HEK293 (cell line): Measurements from ENCODE around the gene THEMIS2.
A peak's percentile ranks its signal among the peaks of the same experiment; 100 is the strongest.

Source experiments
- AEBP2 ChIP-seq: fragments of 450-650 bp; formaldehyde crosslinking; IDR thresholded peaks from 2 replicates; pipeline ENCODE4 v1.5.1; 2016; ENCODE audit warnings: missing biosample characterization, missing genetic modification characterization, borderline replicate concordance
- GLI4 ChIP-seq: fragments of 450-650 bp; formaldehyde crosslinking; IDR thresholded peaks from 2 replicates; pipeline ENCODE4 v1.5.1; 2016; ENCODE audit warnings: missing biosample characterization, missing genetic modification characterization
- INSM2 ChIP-seq: fragments of 450-650 bp; formaldehyde crosslinking; IDR thresholded peaks from 2 replicates; pipeline ENCODE4 v1.5.1; 2016; ENCODE audit warnings: missing biosample characterization, missing genetic modification characterization
- KLF8 ChIP-seq: fragments of 450-650 bp; formaldehyde crosslinking; IDR thresholded peaks from 2 replicates; pipeline ENCODE4 v1.5.1; 2016; ENCODE audit warnings: missing biosample characterization, missing genetic modification characterization
- KLF9 ChIP-seq: fragments of 450-650 bp; formaldehyde crosslinking; IDR thresholded peaks from 2 replicates; pipeline ENCODE4 v1.5.1; 2016; ENCODE audit warnings: missing biosample characterization, missing genetic modification characterization, low read depth
- SALL2 ChIP-seq: fragments of 450-650 bp; formaldehyde crosslinking; IDR thresholded peaks from 2 replicates; pipeline ENCODE4 v1.5.0; 2017; ENCODE audit warnings: missing biosample characterization, mild to moderate bottlenecking, missing genetic modification characterization, borderline replicate concordance
- ZBTB11 ChIP-seq: fragments of 450-650 bp; formaldehyde crosslinking; conservative IDR thresholded peaks from 2 replicates; pipeline ENCODE4 v1.5.1; 2016; ENCODE audit warnings: low read depth, missing biosample characterization, missing genetic modification characterization
- ZBTB48 ChIP-seq: fragments of 450-650 bp; formaldehyde crosslinking; IDR thresholded peaks from 2 replicates; pipeline ENCODE4 v1.5.1; 2016; ENCODE audit warnings: missing biosample characterization, missing genetic modification characterization
- ZBTB6 ChIP-seq: fragments of 450-650 bp; formaldehyde crosslinking; IDR thresholded peaks from 2 replicates; pipeline ENCODE4 v1.5.1; 2017; ENCODE audit warnings: missing biosample characterization, missing genetic modification characterization
- ZFHX2 ChIP-seq: fragments of 450-650 bp; formaldehyde crosslinking; conservative IDR thresholded peaks from 2 replicates; pipeline ENCODE4 v1.5.1; 2016; ENCODE audit warnings: missing biosample characterization, missing genetic modification characterization
- ZFP69B ChIP-seq: fragments of 450-650 bp; formaldehyde crosslinking; IDR thresholded peaks from 2 replicates; pipeline ENCODE4 v1.5.1; 2016; ENCODE audit warnings: missing biosample characterization, missing genetic modification characterization
- ZNF140 ChIP-seq: fragments of 450-650 bp; formaldehyde crosslinking; IDR thresholded peaks from 2 replicates; pipeline ENCODE4 v1.5.1; 2016; ENCODE audit warnings: missing biosample characterization, missing genetic modification characterization
- ZNF148 ChIP-seq: fragments of 450-650 bp; formaldehyde crosslinking; IDR thresholded peaks from 2 replicates; pipeline ENCODE4 v1.5.0; 2017; ENCODE audit warnings: missing biosample characterization, missing genetic modification characterization, borderline replicate concordance
- ZNF18 ChIP-seq: fragments of 450-650 bp; formaldehyde crosslinking; IDR thresholded peaks from 2 replicates; pipeline ENCODE4 v1.5.1; 2016; ENCODE audit warnings: missing biosample characterization, missing genetic modification characterization
- ZNF211 ChIP-seq: fragments of 450-650 bp; formaldehyde crosslinking; IDR thresholded peaks from 2 replicates; pipeline ENCODE4 v1.5.1; 2016; ENCODE audit warnings: low read depth, missing biosample characterization, missing genetic modification characterization
- ZNF223 ChIP-seq: fragments of 450-650 bp; formaldehyde crosslinking; IDR thresholded peaks from 2 replicates; pipeline ENCODE4 v1.5.1; 2016; ENCODE audit warnings: missing biosample characterization, missing genetic modification characterization
- ZNF362 ChIP-seq: fragments of 450-650 bp; formaldehyde crosslinking; IDR thresholded peaks from 2 replicates; pipeline ENCODE4 v1.5.1; 2016; ENCODE audit warnings: missing biosample characterization, missing genetic modification characterization
- ZNF561 ChIP-seq: fragments of 450-650 bp; IDR thresholded peaks from 2 replicates; pipeline ENCODE4 v1.5.1; 2018; ENCODE audit warnings: missing biosample characterization, missing genetic modification characterization, borderline replicate concordance
- ZNF626 ChIP-seq: fragments of 450-650 bp; sonication (Bioruptor Pico); formaldehyde crosslinking; IDR thresholded peaks from 2 replicates; pipeline ENCODE4 v1.5.1; 2018; ENCODE audit warnings: missing biosample characterization, missing genetic modification characterization, inconsistent platforms
- ZNF629 ChIP-seq: fragments of 450-650 bp; formaldehyde crosslinking; IDR thresholded peaks from 2 replicates; pipeline ENCODE4 v1.5.1; 2017; ENCODE audit warnings: missing biosample characterization, missing genetic modification characterization
- ZNF76 ChIP-seq: fragments of 450-650 bp; formaldehyde crosslinking; IDR thresholded peaks from 2 replicates; pipeline ENCODE4; 2016; ENCODE audit warnings: low read depth, missing biosample characterization, missing genetic modification characterization, borderline replicate concordance
- ZNF792 ChIP-seq: fragments of 450-650 bp; formaldehyde crosslinking; IDR thresholded peaks from 2 replicates; pipeline ENCODE4 v1.5.1; 2016; ENCODE audit warnings: missing biosample characterization, missing genetic modification characterization
- ZSCAN23 ChIP-seq: fragments of 450-650 bp; formaldehyde crosslinking; IDR thresholded peaks from 2 replicates; pipeline ENCODE4 v1.5.1; 2016; ENCODE audit warnings: missing biosample characterization, missing genetic modification characterization

The THEMIS2 gene

GRCh38 chr1:27830621-27831440, 41.5 kb upstream of the THEMIS2 start, which contains the start of gene PPP1R8 (continued):
- no peak for TF ChIP-seq GLI4 (tag by site-specific recombination)
- no peak for TF ChIP-seq AEBP2 (tag by site-specific recombination)
- 0 out of 2 replicates have a peak, but pooled peaks have one; percentile 38 for TF ChIP-seq ZFP69B (tag by site-specific recombination)
- no peak; the same call in 1 of the 2 replicates for TF ChIP-seq ZNF629
- TF ChIP-seq ZSCAN23 (tag by site-specific recombination), result 0 out of 2 replicates have a peak, but pooled peaks have one; percentile 11
- TF ChIP-seq ZBTB48, result no peak; the same call in 1 of the 2 replicates
- no peak for TF ChIP-seq ZNF362 (tag by site-specific recombination)
- no peak for TF ChIP-seq ZNF18
- no peak for TF ChIP-seq ZNF211
- TF ChIP-seq ZNF140 (tag by site-specific recombination), result no peak
- TF ChIP-seq ZFHX2 (tag by site-specific recombination), result no peak
- no peak for TF ChIP-seq ZNF148 (tag by site-specific recombination)
- TF ChIP-seq KLF8 (tag by site-specific recombination), result 0 out of 2 replicates have a peak, but pooled peaks have one; percentile 44
- 0 out of 2 replicates have a peak, but pooled peaks have one; percentile 38 for TF ChIP-seq ZNF561 (tag by site-specific recombination)
- TF ChIP-seq ZNF76 (tag by site-specific recombination), result peak; percentile 97
- TF ChIP-seq SALL2 (tag by site-specific recombination), result no peak
- TF ChIP-seq ZBTB11 (tag by site-specific recombination), result no peak
- 0 out of 2 replicates have a peak, but pooled peaks have one; percentile 7 for TF ChIP-seq INSM2 (tag by site-specific recombination)
- no peak for TF ChIP-seq ZNF223 (tag by site-specific recombination)
- TF ChIP-seq ZNF792 (tag by site-specific recombination), result no peak
- TF ChIP-seq ZNF626 (tag by site-specific recombination), result no peak
- peak; percentile 49; the same call in 1 of the 2 replicates for TF ChIP-seq KLF9 (tag by site-specific recombination)
- TF ChIP-seq ZBTB6, result no peak
